Mucosa of rectum (tissue), 2 donors: ENCODE data around the gene GNAQ.
"Not testable (repeated sequence)": the region's sequence is repeated elsewhere in the genome, so short reads cannot be mapped to it uniquely, and the experiment has no call there.

Experiments
- H3K27ac ChIP-seq, 2 donors: one replicate each; pipeline ENCODE4 v1.7.0; 2013; ENCODE audit warnings: inconsistent platforms in 2 of 2, low read depth in 2 of 2, low read length in 2 of 2
- H3K27me3 ChIP-seq, 2 donors: one replicate each; pipeline ENCODE4 v1.7.0; 2013; ENCODE audit warnings: low read length in 2 of 2; ENCODE audit not compliant: control insufficient read depth in 2 of 2, insufficient read depth in 2 of 2
- H3K36me3 ChIP-seq, 2 donors: one replicate each; pipeline ENCODE4 v1.7.0; 2013; ENCODE audit warnings: low read length in 2 of 2; ENCODE audit not compliant: control insufficient read depth in 2 of 2, insufficient read depth in 2 of 2
- H3K4me1 ChIP-seq, 2 donors: one replicate each; pipeline ENCODE4 v1.7.0; 2013; ENCODE audit warnings: low read length in 2 of 2, mild to moderate bottlenecking in 1 of 2; ENCODE audit not compliant: control insufficient read depth in 2 of 2, insufficient read depth in 2 of 2
- H3K4me3 ChIP-seq, 2 donors: one replicate each; pipeline ENCODE4 v1.7.0; 2013; ENCODE audit warnings: low read length in 2 of 2
- H3K9ac ChIP-seq, 2 donors: one replicate each; pipeline ENCODE4 v1.7.0; 2013; ENCODE audit warnings: low read length in 2 of 2, low read depth in 1 of 2, mild to moderate bottlenecking in 1 of 2
- H3K9me3 ChIP-seq, 2 donors: one replicate each; pipeline ENCODE4 v1.7.0; 2013; ENCODE audit warnings: low read length in 2 of 2; ENCODE audit not compliant: control insufficient read depth in 2 of 2
- donor health status: healthy.
- donor health status: Normal muscosa, but diverticular disease.

The GNAQ gene

GRCh38 chr9:77726289-77726688 lies 305.3 kb downstream of the GNAQ start:
- H3K27ac ChIP-seq = no peak overlapping the region
- H3K27me3 ChIP-seq = no peaks in the 10 kb centered on the region
- no peaks in the 10 kb centered on the region for H3K9me3 ChIP-seq
- H3K36me3 ChIP-seq = peaks cover 17 to 18% of the 10 kb centered on the region in 2 donors
- H3K9ac ChIP-seq = no peak overlapping the region
- no peak overlapping the region for H3K4me3 ChIP-seq
- H3K4me1 ChIP-seq = peaks cover 0 to 3% of the 10 kb centered on the region in 2 donors

GRCh38 chr9:77725820-77726219 lies 305.8 kb downstream of the GNAQ start:
- peaks cover 18 to 19% of the 10 kb centered on the region in 2 donors for H3K36me3 ChIP-seq
- H3K27ac ChIP-seq = no peak overlapping the region

GRCh38 chr9:77725046-77725694 lies 306.4 kb downstream of the GNAQ start:
- no peak overlapping the region for H3K27ac ChIP-seq
- H3K27me3 ChIP-seq = no peaks in the 10 kb centered on the region
- no peaks in the 10 kb centered on the region for H3K4me1 ChIP-seq
- H3K4me3 ChIP-seq = no peak overlapping the region
- H3K36me3 ChIP-seq = peaks cover 18 to 19% of the 10 kb centered on the region in 2 donors
- H3K9ac ChIP-seq = no peak overlapping the region
- H3K9me3 ChIP-seq = no peaks in the 10 kb centered on the region

More at GRCh38 chr9:77725820-77726219, 305.8 kb downstream of the GNAQ start:
- no peaks in the 10 kb centered on the region for H3K27me3 ChIP-seq
- no peaks in the 10 kb centered on the region for H3K4me1 ChIP-seq
- H3K4me3 ChIP-seq = no peak overlapping the region
- no peak overlapping the region for H3K9ac ChIP-seq
- no peaks in the 10 kb centered on the region for H3K9me3 ChIP-seq

- H3K4me3 ChIP-seq, H3K27ac ChIP-seq, H3K4me1 ChIP-seq, H3K9ac ChIP-seq, H3K9me3 ChIP-seq, H3K27me3 ChIP-seq: not testable (repeated sequence)
- H3K36me3 ChIP-seq = peaks cover 5 to 12% of the 10 kb centered on the region in 2 donors
Observed at GRCh38 chr9:77721156-77721555, 310.5 kb downstream of the GNAQ start.

DNA sequence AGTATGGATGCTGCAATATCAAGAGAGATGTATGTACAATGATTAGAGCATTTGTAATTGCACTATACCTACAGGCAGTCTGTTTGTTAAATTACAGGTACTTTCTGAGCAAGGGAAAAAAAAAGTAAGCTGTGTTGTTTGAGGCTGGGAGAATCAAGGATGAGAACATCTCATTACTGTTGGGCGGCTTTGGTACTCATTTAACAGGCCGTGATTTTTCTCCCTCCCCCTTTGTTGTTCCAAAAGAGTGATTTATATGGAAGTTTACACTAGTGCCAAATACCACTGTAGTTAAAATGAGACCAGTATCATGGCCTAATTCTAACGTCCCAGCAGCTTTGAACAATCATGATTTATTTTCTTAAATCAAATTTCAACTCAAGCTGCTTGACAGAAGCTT lies 312.3 kb downstream of the GNAQ start:
- H3K9me3 ChIP-seq = no peaks in the 10 kb centered on the region
- no peak overlapping the region for H3K9ac ChIP-seq
- H3K27ac ChIP-seq = no peak overlapping the region
- H3K4me3 ChIP-seq = no peak overlapping the region
- no peaks in the 10 kb centered on the region for H3K4me1 ChIP-seq
- H3K27me3 ChIP-seq = no peaks in the 10 kb centered on the region
- H3K36me3 ChIP-seq = peaks cover 0 to 12% of the 10 kb centered on the region in 2 donors

DNA sequence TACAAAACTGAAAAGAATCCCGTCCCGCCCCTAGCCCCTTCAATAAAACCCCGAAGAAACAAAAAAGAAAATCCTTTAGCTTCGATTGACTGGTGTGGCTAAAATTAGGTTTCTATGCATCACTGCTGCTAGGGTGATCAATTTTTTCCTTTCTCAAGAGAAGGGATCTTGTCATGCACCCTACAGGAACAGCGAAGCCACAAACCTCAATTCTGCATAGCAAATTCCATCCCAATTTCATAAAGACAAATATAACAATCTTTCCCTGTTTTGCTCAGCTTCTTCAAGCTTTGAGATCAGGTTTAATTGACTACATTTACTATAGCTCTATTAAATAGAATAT lies 313.3 kb downstream of the GNAQ start:
- not testable (repeated sequence) for H3K9ac ChIP-seq, H3K9me3 ChIP-seq, H3K27ac ChIP-seq, H3K4me3 ChIP-seq, H3K27me3 ChIP-seq, H3K4me1 ChIP-seq
- peaks cover 0 to 12% of the 10 kb centered on the region in 2 donors for H3K36me3 ChIP-seq

DNA sequence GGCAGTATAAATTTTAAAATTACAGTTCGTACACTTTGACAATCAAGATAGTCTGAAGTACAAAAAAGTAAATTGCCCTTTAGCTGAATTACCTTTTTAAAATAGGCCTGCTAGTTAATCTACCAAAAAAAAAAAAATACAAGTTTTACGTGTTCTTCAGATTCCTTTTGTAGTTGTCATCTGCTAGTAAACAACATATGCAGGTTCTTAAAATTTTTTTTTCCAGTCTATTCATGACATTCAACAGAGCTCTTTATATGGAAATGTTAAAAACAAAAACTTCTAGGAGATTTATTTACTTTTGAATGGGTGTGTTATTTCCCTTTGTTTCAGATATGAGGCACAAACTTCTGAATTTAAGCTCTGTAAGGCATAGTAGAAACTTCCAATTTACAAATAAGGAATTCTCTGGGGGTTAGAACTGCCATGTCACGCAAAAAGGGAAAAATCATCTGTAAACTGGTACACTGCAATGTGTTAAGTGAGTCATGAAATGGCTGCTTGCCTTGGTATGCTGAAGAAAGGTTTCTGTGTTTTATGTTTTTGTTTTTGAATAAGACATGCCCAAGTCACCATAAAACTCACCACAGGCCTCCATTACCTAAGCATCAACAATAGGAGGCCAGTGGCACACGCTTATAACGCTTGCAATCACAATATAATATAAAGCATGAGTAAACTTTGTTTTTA lies 313.9 kb downstream of the GNAQ start:
- H3K27ac ChIP-seq, H3K9ac ChIP-seq, H3K27me3 ChIP-seq, H3K4me1 ChIP-seq, H3K9me3 ChIP-seq, H3K4me3 ChIP-seq: not testable (repeated sequence)
- H3K36me3 ChIP-seq = peaks cover 0 to 12% of the 10 kb centered on the region in 2 donors

DNA sequence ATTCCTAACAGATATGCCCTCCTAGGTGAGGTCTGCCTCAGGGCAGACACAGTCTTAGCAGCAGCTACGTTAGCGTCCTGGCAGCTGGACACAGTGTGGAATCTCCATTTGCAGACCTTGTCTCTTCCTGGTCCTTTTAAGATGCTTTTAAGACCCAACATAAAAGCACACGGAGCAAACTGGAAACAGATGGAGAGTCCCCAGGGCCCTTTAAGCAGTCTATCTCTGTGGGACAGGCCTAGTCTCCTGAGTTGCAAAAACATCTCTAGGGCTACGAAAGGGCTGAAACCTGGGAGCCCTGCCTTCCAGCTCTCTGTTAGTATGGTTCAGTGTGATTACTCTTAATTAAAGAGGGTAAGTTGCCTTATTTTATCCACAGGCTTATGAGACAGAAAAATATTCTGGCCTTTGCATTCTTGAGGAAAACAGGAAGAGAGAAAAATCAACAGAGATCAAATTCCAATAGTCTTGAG lies 317.5 kb downstream of the GNAQ start:
- H3K27ac ChIP-seq = no peak overlapping the region

DNA sequence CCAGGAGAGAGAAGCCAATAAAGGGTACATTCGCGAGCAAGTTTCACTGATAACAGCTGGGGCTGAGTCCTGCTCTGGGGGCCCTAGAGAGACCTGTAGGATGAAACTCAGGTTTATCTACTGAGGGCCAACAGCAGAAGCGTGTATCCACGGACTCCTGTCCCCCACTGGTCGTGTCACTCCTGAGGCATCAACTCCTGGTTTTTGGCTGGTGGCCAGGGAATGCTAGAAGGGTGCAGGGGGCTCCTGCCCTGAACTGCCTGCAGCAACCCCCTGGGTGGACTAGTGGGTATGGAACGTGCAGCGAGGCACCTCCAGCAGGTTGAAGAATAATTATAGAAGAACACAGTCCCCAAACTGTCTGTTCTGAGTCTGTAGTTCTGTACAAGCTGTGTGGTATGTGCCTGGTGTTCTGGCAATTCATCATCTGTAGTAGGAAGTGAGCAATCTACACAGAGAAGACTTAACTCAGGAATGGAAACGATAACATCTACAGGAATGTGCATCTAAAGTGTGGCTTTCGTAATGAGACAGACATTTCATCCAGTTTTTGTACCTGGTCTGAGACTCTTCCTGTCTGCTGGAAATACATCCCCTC lies 319.0 kb downstream of the GNAQ start:
- H3K4me3 ChIP-seq = no peak overlapping the region
- no peaks in the 10 kb centered on the region for H3K27me3 ChIP-seq
- no peaks in the 10 kb centered on the region for H3K4me1 ChIP-seq
- H3K36me3 ChIP-seq = no peaks in the 10 kb centered on the region
- no peak overlapping the region for H3K9ac ChIP-seq
- no peak overlapping the region for H3K27ac ChIP-seq
- H3K9me3 ChIP-seq = no peaks in the 10 kb centered on the region

More for the DNA sequence above, 317.5 kb downstream of the GNAQ start:
- Histone ChIP-seq H3K27me3 (no peaks in the 10 kb centered on the region), H3K9ac (no peak overlapping the region), H3K4me1 (no peaks in the 10 kb centered on the region), H3K36me3 (peaks cover 0 to under 1% of the 10 kb centered on the region in 2 donors), H3K4me3 (no peak overlapping the region), H3K9me3 (no peaks in the 10 kb centered on the region)

DNA sequence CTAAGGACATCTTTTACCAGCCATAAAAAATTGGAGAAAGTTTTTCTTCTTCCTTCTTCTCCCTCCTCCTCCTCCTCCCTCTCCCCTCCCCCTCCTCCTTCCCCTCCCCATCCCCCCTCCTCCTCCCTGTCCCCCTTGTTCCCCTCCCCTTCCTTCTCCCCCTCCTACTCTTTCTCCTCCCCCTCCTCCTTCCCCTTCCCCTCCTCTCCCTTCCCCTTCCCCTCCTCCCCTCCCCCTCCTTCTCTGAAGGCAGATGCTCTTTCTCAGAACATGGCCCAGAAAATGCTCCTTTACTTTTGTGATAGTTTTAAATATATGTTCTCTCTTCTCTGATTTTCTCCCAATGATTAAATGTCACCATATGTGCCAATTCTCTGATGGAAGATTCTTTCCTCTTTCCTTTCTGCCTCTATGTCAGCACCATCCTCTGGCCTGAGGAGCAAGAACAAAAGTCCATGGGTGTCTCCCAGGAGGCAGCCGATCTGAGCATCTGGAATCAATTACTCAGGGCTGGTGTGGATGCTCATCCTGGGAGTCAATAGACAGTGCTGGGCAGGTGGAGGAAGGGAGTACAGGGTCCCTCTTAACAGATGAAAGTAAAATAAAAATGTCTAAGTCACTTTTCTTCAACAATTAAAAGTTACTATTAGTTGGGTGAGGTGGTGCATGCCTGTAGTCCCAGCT lies 320.5 kb downstream of the GNAQ start:
- H3K27ac ChIP-seq = no peak overlapping the region

More for the DNA sequence above, 320.5 kb downstream of the GNAQ start:
- H3K27me3 ChIP-seq = no peaks in the 10 kb centered on the region
- H3K4me1 ChIP-seq = no peaks in the 10 kb centered on the region
- no peaks in the 10 kb centered on the region for H3K9me3 ChIP-seq
- H3K9ac ChIP-seq = no peak overlapping the region
- no peaks in the 10 kb centered on the region for H3K36me3 ChIP-seq
- no peak overlapping the region for H3K4me3 ChIP-seq
